ENCODE results near the gene ARG2. TPM values are rescaled to one million over a fixed set of nuclear protein-coding genes. Genes with fewer than 3 reads are reported as not detected.

The ARG2 gene
- total RNA-seq, 1 experiment from 2014 or later = 35.2 TPM

DNA sequence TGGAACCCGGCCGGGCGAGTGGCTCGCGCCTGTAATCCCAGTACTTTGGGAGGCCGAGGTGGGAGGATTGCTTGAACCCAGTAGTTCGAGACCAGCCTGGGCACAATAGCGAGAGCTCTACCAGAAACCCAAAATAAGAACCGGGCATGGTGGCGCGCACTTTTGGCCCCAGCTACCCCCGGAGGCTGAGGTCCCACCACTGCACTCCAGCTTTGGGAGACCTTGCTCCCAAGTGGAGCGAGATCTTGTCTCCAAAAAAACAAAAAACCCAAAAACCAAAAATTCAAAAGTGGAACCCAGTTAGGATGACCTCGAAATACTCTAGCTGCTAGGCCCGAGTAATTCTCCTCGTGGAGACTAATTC lies 55.5 kb downstream of the ARG2 start:
- H2AFZ ChIP-seq (ENCODE audit: low read length) = no peak overlapping the region
- no peak overlapping the region for H4K91ac ChIP-seq (ENCODE audit: insufficient read length, low read depth, low read length)

More for the DNA sequence above, 55.5 kb downstream of the ARG2 start:
- Histone ChIP-seq H3K79me2 (ENCODE audit: insufficient read depth, low read length) (peaks cover 4% of the 10 kb centered on the region; the same call in 1 of the 2 replicates), H3K79me1 (ENCODE audit: insufficient read depth, low read depth, low read length, poor library complexity, severe bottlenecking) (no peaks in the 10 kb centered on the region), H2AK5ac (ENCODE audit: insufficient read length, low read length) (no peak overlapping the region), H3K4me1 (ENCODE audit: insufficient read depth, low read length) (peaks cover 2% of the 10 kb centered on the region; the same call in 1 of the 2 replicates), H3T11ph (ENCODE audit: low read length) (no peak overlapping the region), H3K27ac (ENCODE audit: insufficient read length, low read depth, low read length) (no peak overlapping the region), H4K20me1 (ENCODE audit: control insufficient read depth, insufficient read depth, insufficient read length) (no peaks in the 10 kb centered on the region), H2BK20ac (ENCODE audit: low read depth, low read length, poor library complexity, severe bottlenecking) (no peak overlapping the region), H3K4me2 (ENCODE audit: insufficient read depth, insufficient read length, low read length) (peak overlapping the region; percentile 59), H3K18ac (ENCODE audit: insufficient read length, low read depth, low read length) (no peak overlapping the region), H3K14ac (ENCODE audit: insufficient read depth, low read length) (no peak overlapping the region), H2BK15ac (ENCODE audit: low read depth, low read length) (no peak overlapping the region), H3K23ac (ENCODE audit: insufficient read length, low read depth, low read length) (no peak overlapping the region), H3K23me2 (ENCODE audit: insufficient read length, low read depth, low read length, poor library complexity, severe bottlenecking) (peaks cover 5% of the 10 kb centered on the region), H3K56ac (ENCODE audit: insufficient read length, low read depth, low read length) (no peak overlapping the region), H3K27me3 (ENCODE audit: insufficient read depth, low read length) (no peaks in the 10 kb centered on the region), H2BK120ac (ENCODE audit: low read depth, low read length, poor library complexity, severe bottlenecking) (no peak overlapping the region), H3K9ac (ENCODE audit: extremely low read depth, insufficient read length, low read length) (no peak overlapping the region), H3K9me3 (ENCODE audit: control insufficient read depth, low read depth, low read length) (no peaks in the 10 kb centered on the region), H2BK12ac (ENCODE audit: insufficient read length, low read depth, low read length) (no peak overlapping the region), H3K4ac (ENCODE audit: low read depth, low read length) (no peak overlapping the region), H2BK5ac (ENCODE audit: insufficient read length, low read length) (no peak overlapping the region), H4K8ac (replicated peaks; ENCODE audit: insufficient read length, low read depth, low read length) (no peak overlapping the region), H4K5ac (ENCODE audit: insufficient read length, low read depth, low read length) (no peak overlapping the region)
- peak overlapping the region; percentile 92 to 97 (median 94); a peak in 5 of 7 replicates for H3K27ac Mint-ChIP-seq
- no CpG with 5 or more reads among the region's 16 CpGs for WGBS (ENCODE audit: extremely low coverage, insufficient read length, low lambda C conversion rate)
- no peak for DNase-seq
- H3K9me3 Mint-ChIP-seq = no peaks in the 10 kb centered on the region; a peak in 1 of 5 replicates
- peaks cover 14 to 18% of the 10 kb centered on the region in 2 experiments for H3K4me1 Mint-ChIP-seq
- no peaks in the 10 kb centered on the region; the same call in 1 of the 2 replicates for H3K27me3 Mint-ChIP-seq (ENCODE audit: low read depth)
- peak overlapping the region; percentile 75 to 93 for H3K4me3 Mint-ChIP-seq
- peaks cover 9 to 34% (median 27%) of the 10 kb centered on the region in 3 experiments for H3K36me3 Mint-ChIP-seq (ENCODE audit: insufficient read depth in 1 of 3, low read depth in 3 of 3)
- TF ChIP-seq CTCF (conservative IDR thresholded peaks at IDR 0.05) = no peak
